Measurements from ENCODE around the gene GRID1.

GRID1 gene

DNA sequence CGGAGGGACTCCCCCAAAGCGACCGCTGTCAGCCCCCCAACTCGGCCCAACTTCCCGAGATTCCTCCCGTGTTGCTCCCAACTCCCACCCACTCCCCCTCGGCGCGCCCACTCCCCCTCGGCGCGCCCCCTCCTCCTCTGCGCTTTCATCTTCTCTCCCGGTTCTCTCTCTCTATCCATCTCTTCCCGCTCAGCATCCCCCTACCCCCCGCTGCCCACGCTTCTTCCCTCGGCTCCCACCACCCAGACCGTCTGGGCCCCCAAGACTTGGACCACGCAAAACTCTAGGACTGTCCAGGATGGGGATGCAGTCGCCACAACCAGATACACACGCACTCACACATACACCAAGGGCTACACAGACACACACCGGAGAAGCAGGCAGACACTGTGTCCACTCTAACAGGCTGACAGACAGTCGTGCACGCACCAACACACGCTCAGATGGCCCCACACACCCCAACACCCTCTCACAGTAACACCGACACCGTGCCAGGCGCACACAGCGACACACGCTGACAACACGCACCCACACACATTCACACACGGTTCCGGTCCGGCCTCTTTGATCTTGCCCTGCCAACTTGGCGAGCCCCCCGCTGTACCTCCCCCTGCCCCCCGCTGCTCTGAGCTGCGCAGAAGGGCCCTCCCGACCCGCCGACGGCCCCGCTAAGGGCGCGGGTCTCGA lies 1.1 kb downstream of the GRID1 start:
- Histone ChIP-seq H3K36me3 (ENCODE audit: control insufficient read depth, insufficient read depth, low read length) (no peaks in the 10 kb centered on the region), H4K5ac (ENCODE audit: low read length) (no peak overlapping the region), H2BK5ac (ENCODE audit: low read length) (no peak overlapping the region), H3K79me2 (ENCODE audit: control insufficient read depth, insufficient read depth, low read length) (no peaks in the 10 kb centered on the region), H3K18ac (ENCODE audit: low read length) (no peak overlapping the region), H2BK15ac (replicated peaks; ENCODE audit: low read depth) (no peak overlapping the region), H3K4me2 (ENCODE audit: low read length) (peak overlapping the region; percentile 9), H2AK5ac (ENCODE audit: low read length) (no peak overlapping the region), H3K4me1 (ENCODE audit: control insufficient read depth, low read depth, low read length) (peaks cover 1% of the 10 kb centered on the region), H2BK120ac (ENCODE audit: low read depth, low read length) (no peak overlapping the region), H3K9ac (ENCODE audit: low read length) (no peak overlapping the region), H3K4ac (ENCODE audit: low read depth, low read length) (no peak overlapping the region), H3K79me1 (ENCODE audit: low read length) (no peaks in the 10 kb centered on the region), H3K27me3 (ENCODE audit: insufficient read depth, low read length, poor library complexity) (peaks cover 54% of the 10 kb centered on the region), H3K23ac (ENCODE audit: low read length) (peak overlapping the region; percentile 94), H3K27ac (ENCODE audit: low read depth, low read length) (no peak overlapping the region), H4K8ac (ENCODE audit: low read depth, low read length) (no peak overlapping the region), H3K56ac (ENCODE audit: low read length) (no peak overlapping the region), H3K4me3 (ENCODE audit: low read length) (no peak overlapping the region)
- no peak for DNase-seq
- no CpG with 5 or more reads among the region's 47 CpGs for WGBS (ENCODE audit: extremely low coverage, insufficient coverage, low lambda C conversion rate)

GRCh38 chr10:86364491-86365345 lies 1.9 kb downstream of the GRID1 start:
- H3K4me1 ChIP-seq (ENCODE audit: control insufficient read depth, low read depth, low read length) = peaks cover 1% of the 10 kb centered on the region
- no peak overlapping the region for H3K9ac ChIP-seq (ENCODE audit: low read length)
- peaks cover 54% of the 10 kb centered on the region for H3K27me3 ChIP-seq (ENCODE audit: insufficient read depth, low read length, poor library complexity)
- H3K18ac ChIP-seq (ENCODE audit: low read length) = no peak overlapping the region
- no peak overlapping the region for H4K8ac ChIP-seq (ENCODE audit: low read depth, low read length)
- H4K5ac ChIP-seq (ENCODE audit: low read length) = no peak overlapping the region
- H3K4ac ChIP-seq (ENCODE audit: low read depth, low read length) = no peak overlapping the region
- H3K4me3 ChIP-seq (ENCODE audit: low read length) = no peak overlapping the region
- DNase-seq = peak; percentile 84
- H3K23ac ChIP-seq (ENCODE audit: low read length) = no peak overlapping the region
- peak overlapping the region; percentile 1 for H3K4me2 ChIP-seq (ENCODE audit: low read length)
- no peaks in the 10 kb centered on the region for H3K79me1 ChIP-seq (ENCODE audit: low read length)
- no peak overlapping the region for H3K27ac ChIP-seq (ENCODE audit: low read depth, low read length)
- H3K56ac ChIP-seq (ENCODE audit: low read length) = no peak overlapping the region
- no peak overlapping the region for H2BK5ac ChIP-seq (ENCODE audit: low read length)
- no peaks in the 10 kb centered on the region for H3K79me2 ChIP-seq (ENCODE audit: control insufficient read depth, insufficient read depth, low read length)
- H3K36me3 ChIP-seq (ENCODE audit: control insufficient read depth, insufficient read depth, low read length) = no peaks in the 10 kb centered on the region
- no peak overlapping the region for H2AK5ac ChIP-seq (ENCODE audit: low read length)
- H2BK15ac ChIP-seq (replicated peaks; ENCODE audit: low read depth) = no peak overlapping the region
- H2BK120ac ChIP-seq (ENCODE audit: low read depth, low read length) = no peak overlapping the region
- no CpG with 5 or more reads among the region's 46 CpGs for WGBS (ENCODE audit: extremely low coverage, insufficient coverage, low lambda C conversion rate)

DNA sequence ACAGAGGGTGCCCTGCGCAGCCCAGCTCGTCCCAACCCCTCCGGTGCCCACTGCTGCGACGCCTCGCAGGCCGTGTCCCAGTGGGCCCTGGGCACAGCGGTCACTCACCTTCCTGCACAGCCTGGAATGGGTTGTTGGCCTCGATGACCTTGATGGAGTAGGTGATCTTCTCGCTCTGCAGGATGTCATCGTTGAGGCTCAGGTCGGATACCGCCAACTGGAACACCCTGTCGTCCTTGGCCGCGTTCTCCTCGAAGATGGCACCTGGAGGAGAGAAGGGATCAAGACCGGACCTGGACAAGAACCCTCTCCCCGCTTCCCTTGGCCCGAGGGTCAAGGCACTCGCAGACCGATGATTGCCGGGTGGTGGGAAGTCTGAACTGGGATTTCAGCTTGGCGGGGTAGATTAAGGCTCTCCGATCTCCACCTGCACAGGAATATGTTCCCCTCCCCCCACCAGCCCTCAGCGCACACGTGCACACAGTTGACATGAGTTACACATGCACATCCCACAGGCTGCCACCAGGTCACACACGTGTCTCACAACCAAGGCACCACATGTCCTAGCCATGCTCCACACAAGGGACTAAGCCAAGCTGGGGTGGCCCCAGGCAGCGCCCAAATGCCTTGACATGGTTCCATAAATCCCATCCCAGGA lies 2.6 kb downstream of the GRID1 start:
- Histone ChIP-seq H3K79me1 (ENCODE audit: low read length) (no peaks in the 10 kb centered on the region), H3K79me2 (ENCODE audit: control insufficient read depth, insufficient read depth, low read length) (no peaks in the 10 kb centered on the region), H3K18ac (ENCODE audit: low read length) (no peak overlapping the region), H2BK5ac (ENCODE audit: low read length) (no peak overlapping the region), H3K4me2 (ENCODE audit: low read length) (no peak overlapping the region), H3K4ac (ENCODE audit: low read depth, low read length) (no peak overlapping the region), H3K27me3 (ENCODE audit: insufficient read depth, low read length, poor library complexity) (peaks cover 50% of the 10 kb centered on the region), H2BK15ac (replicated peaks; ENCODE audit: low read depth) (no peak overlapping the region), H3K36me3 (ENCODE audit: control insufficient read depth, insufficient read depth, low read length) (no peaks in the 10 kb centered on the region), H3K4me1 (ENCODE audit: control insufficient read depth, low read depth, low read length) (peaks cover 1% of the 10 kb centered on the region), H2AK5ac (ENCODE audit: low read length) (no peak overlapping the region), H3K9ac (ENCODE audit: low read length) (no peak overlapping the region), H3K56ac (ENCODE audit: low read length) (no peak overlapping the region), H3K23ac (ENCODE audit: low read length) (no peak overlapping the region), H4K5ac (ENCODE audit: low read length) (no peak overlapping the region), H4K8ac (ENCODE audit: low read depth, low read length) (no peak overlapping the region), H2BK120ac (ENCODE audit: low read depth, low read length) (no peak overlapping the region), H3K27ac (ENCODE audit: low read depth, low read length) (no peak overlapping the region), H3K4me3 (ENCODE audit: low read length) (no peak overlapping the region)
- no peak for DNase-seq
- WGBS (ENCODE audit: extremely low coverage, insufficient coverage, low lambda C conversion rate) = no CpG with 5 or more reads among the region's 29 CpGs

DNA sequence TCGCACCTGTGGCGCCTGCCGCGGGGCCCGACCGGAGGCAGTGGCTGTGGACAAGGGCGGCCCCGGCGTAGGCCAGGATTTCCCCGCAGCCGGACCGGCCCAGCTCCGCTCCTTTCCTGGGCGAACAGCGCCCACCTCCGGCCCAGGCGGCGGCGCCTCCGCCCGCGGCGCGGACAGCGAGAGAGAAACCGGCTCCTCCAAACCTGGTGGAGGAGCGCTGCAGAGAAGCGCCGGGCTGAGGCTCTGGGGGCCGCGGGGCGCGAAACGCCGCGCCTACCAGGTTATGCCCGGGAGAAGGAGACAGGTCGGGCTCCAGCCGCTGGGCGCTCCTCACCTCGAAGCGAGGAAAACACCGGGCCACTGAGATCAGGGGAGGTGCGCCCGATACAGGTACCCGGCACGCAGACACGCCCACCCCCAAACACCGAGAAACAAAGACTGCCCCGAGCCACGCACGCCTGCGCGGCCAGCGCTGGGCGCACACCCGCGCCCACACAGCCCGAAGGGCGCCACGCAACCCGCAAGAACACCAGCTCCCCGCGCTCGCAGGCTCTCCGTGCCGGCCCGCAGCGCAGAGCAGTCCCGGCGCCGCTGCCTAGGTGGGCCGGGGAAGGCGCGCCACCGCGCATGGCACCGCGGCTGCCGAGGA lies 3.3 kb downstream of the GRID1 start:
- Histone ChIP-seq H2BK120ac (ENCODE audit: low read depth, low read length) (no peak overlapping the region), H3K4ac (ENCODE audit: low read depth, low read length) (no peak overlapping the region), H3K79me1 (ENCODE audit: low read length) (no peaks in the 10 kb centered on the region), H4K5ac (ENCODE audit: low read length) (no peak overlapping the region), H2BK5ac (ENCODE audit: low read length) (no peak overlapping the region), H3K79me2 (ENCODE audit: control insufficient read depth, insufficient read depth, low read length) (no peaks in the 10 kb centered on the region), H3K18ac (ENCODE audit: low read length) (no peak overlapping the region), H3K56ac (ENCODE audit: low read length) (peak overlapping the region; percentile 74), H3K4me2 (ENCODE audit: low read length) (peak overlapping the region; percentile 71), H2BK15ac (replicated peaks; ENCODE audit: low read depth) (no peak overlapping the region), H3K27me3 (ENCODE audit: insufficient read depth, low read length, poor library complexity) (peaks cover 44% of the 10 kb centered on the region), H4K8ac (ENCODE audit: low read depth, low read length) (no peak overlapping the region), H2AK5ac (ENCODE audit: low read length) (no peak overlapping the region), H3K4me3 (ENCODE audit: low read length) (no peak overlapping the region), H3K9ac (ENCODE audit: low read length) (peak overlapping the region; percentile 43), H3K36me3 (ENCODE audit: control insufficient read depth, insufficient read depth, low read length) (no peaks in the 10 kb centered on the region), H3K4me1 (ENCODE audit: control insufficient read depth, low read depth, low read length) (peaks cover 1% of the 10 kb centered on the region), H3K23ac (ENCODE audit: low read length) (no peak overlapping the region), H3K27ac (ENCODE audit: low read depth, low read length) (no peak overlapping the region)
- WGBS (ENCODE audit: extremely low coverage, insufficient coverage, low lambda C conversion rate) = no CpG with 5 or more reads among the region's 80 CpGs
- DNase-seq = peak; percentile 83

DNA sequence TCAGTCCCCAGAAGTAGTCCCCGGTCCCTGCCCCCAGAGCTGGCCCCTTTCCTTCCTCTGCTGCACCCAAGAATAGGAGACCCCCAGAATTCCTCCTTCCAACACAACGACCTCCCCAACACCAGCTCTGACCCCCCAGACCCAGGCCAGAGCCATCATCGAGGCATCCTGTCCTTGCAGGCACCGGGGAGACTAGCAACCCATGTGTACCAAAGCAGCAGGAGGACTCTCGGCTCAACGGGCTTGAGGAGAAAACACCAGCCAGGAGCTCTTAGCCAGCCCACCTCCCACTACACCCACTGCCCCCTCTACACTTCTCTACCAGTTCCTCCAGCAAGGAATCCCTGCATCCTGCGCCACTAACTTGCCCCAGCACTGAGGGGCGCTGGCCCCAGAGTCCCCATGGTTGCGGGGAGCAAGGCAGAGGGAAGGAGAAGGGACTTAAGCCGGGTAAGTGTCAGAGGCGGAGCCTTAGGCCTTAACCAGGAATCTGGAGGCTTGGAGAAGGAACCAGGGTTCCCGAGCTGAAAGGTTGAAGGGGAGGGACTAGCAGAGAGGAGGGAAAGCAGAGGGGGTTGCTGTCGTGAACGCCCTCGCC lies 3.9 kb downstream of the GRID1 start:
- Histone ChIP-seq H3K9ac (ENCODE audit: low read length) (peak overlapping the region; percentile 43), H3K23ac (ENCODE audit: low read length) (no peak overlapping the region), H2BK5ac (ENCODE audit: low read length) (no peak overlapping the region), H2BK120ac (ENCODE audit: low read depth, low read length) (no peak overlapping the region), H3K36me3 (ENCODE audit: control insufficient read depth, insufficient read depth, low read length) (no peaks in the 10 kb centered on the region), H3K79me2 (ENCODE audit: control insufficient read depth, insufficient read depth, low read length) (no peaks in the 10 kb centered on the region), H4K8ac (ENCODE audit: low read depth, low read length) (no peak overlapping the region), H3K4me1 (ENCODE audit: control insufficient read depth, low read depth, low read length) (peaks cover 1% of the 10 kb centered on the region), H3K4me3 (ENCODE audit: low read length) (no peak overlapping the region), H2BK15ac (replicated peaks; ENCODE audit: low read depth) (no peak overlapping the region), H3K27me3 (ENCODE audit: insufficient read depth, low read length, poor library complexity) (peaks cover 38% of the 10 kb centered on the region), H3K27ac (ENCODE audit: low read depth, low read length) (no peak overlapping the region), H3K56ac (ENCODE audit: low read length) (peak overlapping the region; percentile 74), H4K5ac (ENCODE audit: low read length) (no peak overlapping the region), H3K4me2 (ENCODE audit: low read length) (peak overlapping the region; percentile 49), H3K4ac (ENCODE audit: low read depth, low read length) (no peak overlapping the region), H2AK5ac (ENCODE audit: low read length) (no peak overlapping the region), H3K79me1 (ENCODE audit: low read length) (no peaks in the 10 kb centered on the region), H3K18ac (ENCODE audit: low read length) (no peak overlapping the region)
- no CpG with 5 or more reads among the region's 15 CpGs for WGBS (ENCODE audit: extremely low coverage, insufficient coverage, low lambda C conversion rate)
- DNase-seq = no peak
